NCI-H510A (cell line): ENCODE data around the gene CCM2.
"Not testable (repeated sequence)": the region's sequence is repeated elsewhere in the genome, so short reads cannot be mapped to it uniquely, and the experiment has no call there.

ENCODE experiments used
- DNase-seq: peaks from one replicate; lab custom pipeline; 2025; lab: John Stamatoyannopoulos, UW

The CCM2 gene

GRCh38 chr7:45103958-45104843 is 104.2 kb downstream of the CCM2 start:
- DNase-seq, result no peak

- no peak for DNase-seq
Observed at GRCh38 chr7:45104844-45105587, 105.0 kb downstream of the CCM2 start.

- DNase-seq, result no peak
Observed at GRCh38 chr7:45105588-45106188, 105.7 kb downstream of the CCM2 start.

- no peak for DNase-seq
Observed at GRCh38 chr7:45106820-45107219, 106.8 kb downstream of the CCM2 start.

GRCh38 chr7:45107356-45107755 is 107.4 kb downstream of the CCM2 start:
- no peak for DNase-seq

- DNase-seq, result no peak
Observed at GRCh38 chr7:45108863-45109262, 108.9 kb downstream of the CCM2 start.

GRCh38 chr7:45111298-45112223 is 111.6 kb downstream of the CCM2 start, which contains the start of gene TBRG4:
TSS of gene TBRG4 (minus strand) at chr7:45111697. CDS start at chr7:45109237, 2,460 bp downstream.
- DNase-seq, result peak; percentile 87

- no peak for DNase-seq
Observed at GRCh38 chr7:45112648-45113047, 112.6 kb downstream of the CCM2 start.

- DNase-seq, result not testable (repeated sequence)
Observed at GRCh38 chr7:45114257-45114656, 114.3 kb downstream of the CCM2 start.

GRCh38 chr7:45114926-45115325 is 114.9 kb downstream of the CCM2 start:
- no peak for DNase-seq

- DNase-seq, result no peak
Observed at GRCh38 chr7:45116048-45116447, 116.0 kb downstream of the CCM2 start.

- no peak for DNase-seq
Observed at GRCh38 chr7:45117582-45117981, 117.6 kb downstream of the CCM2 start.

GRCh38 chr7:45118292-45118691 is 118.3 kb downstream of the CCM2 start:
- no peak for DNase-seq

- DNase-seq, result no peak
Observed at GRCh38 chr7:45118889-45119331, 118.9 kb downstream of the CCM2 start.

- no peak for DNase-seq
Observed at GRCh38 chr7:45119550-45119949, 119.5 kb downstream of the CCM2 start.

- DNase-seq, result no peak
Observed at GRCh38 chr7:45122975-45123860, 123.2 kb downstream of the CCM2 start.

- no peak for DNase-seq
Observed at GRCh38 chr7:45123913-45124710, 124.1 kb downstream of the CCM2 start.

GRCh38 chr7:45125193-45125904 is 125.3 kb downstream of the CCM2 start:
- DNase-seq, result no peak
